NCI-H82 (cell line): ENCODE results near the gene POMT2.

Experiments used
- DNase-seq: peaks from one replicate; lab custom pipeline; 2025; lab: John Stamatoyannopoulos, UW

POMT2 gene

GRCh38 chr14:77267937-77268699 lies 52.6 kb downstream of the POMT2 start:
- no peak for DNase-seq

- DNase-seq, result no peak
Observed at GRCh38 chr14:77266336-77266735, 54.3 kb downstream of the POMT2 start.

GRCh38 chr14:77265561-77266335 lies 54.9 kb downstream of the POMT2 start:
- DNase-seq, result no peak

GRCh38 chr14:77265187-77265515 lies 55.5 kb downstream of the POMT2 start:
- no peak for DNase-seq

- DNase-seq, result no peak
Observed at GRCh38 chr14:77264466-77265186, 56.1 kb downstream of the POMT2 start.

- DNase-seq, result no peak
Observed at GRCh38 chr14:77260631-77261030, 60.1 kb downstream of the POMT2 start.

GRCh38 chr14:77260199-77260598 lies 60.5 kb downstream of the POMT2 start:
- no peak for DNase-seq

GRCh38 chr14:77259025-77259715 lies 61.5 kb downstream of the POMT2 start:
- DNase-seq, result no peak

GRCh38 chr14:77258566-77258965 lies 62.1 kb downstream of the POMT2 start:
- no peak for DNase-seq

- no peak for DNase-seq
Observed at GRCh38 chr14:77257700-77258099, 63.0 kb downstream of the POMT2 start.

GRCh38 chr14:77256694-77257093 lies 64.0 kb downstream of the POMT2 start:
- DNase-seq, result no peak

GRCh38 chr14:77253333-77254190 lies 67.1 kb downstream of the POMT2 start:
- no peak for DNase-seq

GRCh38 chr14:77251870-77252269 lies 68.8 kb downstream of the POMT2 start:
- DNase-seq, result no peak

- no peak for DNase-seq
Observed at GRCh38 chr14:77250927-77251326, 69.8 kb downstream of the POMT2 start.

- DNase-seq, result no peak
Observed at GRCh38 chr14:77249286-77249685, 71.4 kb downstream of the POMT2 start.

GRCh38 chr14:77248666-77249065 lies 72.0 kb downstream of the POMT2 start:
- no peak for DNase-seq

GRCh38 chr14:77246784-77247183 lies 73.9 kb downstream of the POMT2 start:
- DNase-seq, result no peak

- DNase-seq, result no peak
Observed at GRCh38 chr14:77245820-77246219, 74.9 kb downstream of the POMT2 start.

GRCh38 chr14:77243853-77244252 lies 76.8 kb downstream of the POMT2 start:
- DNase-seq, result no peak

GRCh38 chr14:77242752-77243151 lies 77.9 kb downstream of the POMT2 start:
- no peak for DNase-seq

- DNase-seq, result no peak
Observed at GRCh38 chr14:77241955-77242354, 78.7 kb downstream of the POMT2 start.
